HG02610 (cell line): Measurements from ENCODE around the gene CDC6.
A peak's percentile ranks its signal among the peaks of the same experiment; 100 is the strongest.

Experiments used
- ATAC-seq: cut with Tn5 transposase; IDR thresholded peaks from one replicate; pipeline ENCODE4 v1.9.1; 2021; ENCODE audit warnings: mild to moderate bottlenecking, moderate library complexity; ENCODE audit not compliant: unreplicated experiment

The CDC6 gene, protein sequence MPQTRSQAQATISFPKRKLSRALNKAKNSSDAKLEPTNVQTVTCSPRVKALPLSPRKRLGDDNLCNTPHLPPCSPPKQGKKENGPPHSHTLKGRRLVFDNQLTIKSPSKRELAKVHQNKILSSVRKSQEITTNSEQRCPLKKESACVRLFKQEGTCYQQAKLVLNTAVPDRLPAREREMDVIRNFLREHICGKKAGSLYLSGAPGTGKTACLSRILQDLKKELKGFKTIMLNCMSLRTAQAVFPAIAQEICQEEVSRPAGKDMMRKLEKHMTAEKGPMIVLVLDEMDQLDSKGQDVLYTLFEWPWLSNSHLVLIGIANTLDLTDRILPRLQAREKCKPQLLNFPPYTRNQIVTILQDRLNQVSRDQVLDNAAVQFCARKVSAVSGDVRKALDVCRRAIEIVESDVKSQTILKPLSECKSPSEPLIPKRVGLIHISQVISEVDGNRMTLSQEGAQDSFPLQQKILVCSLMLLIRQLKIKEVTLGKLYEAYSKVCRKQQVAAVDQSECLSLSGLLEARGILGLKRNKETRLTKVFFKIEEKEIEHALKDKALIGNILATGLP

DNA sequence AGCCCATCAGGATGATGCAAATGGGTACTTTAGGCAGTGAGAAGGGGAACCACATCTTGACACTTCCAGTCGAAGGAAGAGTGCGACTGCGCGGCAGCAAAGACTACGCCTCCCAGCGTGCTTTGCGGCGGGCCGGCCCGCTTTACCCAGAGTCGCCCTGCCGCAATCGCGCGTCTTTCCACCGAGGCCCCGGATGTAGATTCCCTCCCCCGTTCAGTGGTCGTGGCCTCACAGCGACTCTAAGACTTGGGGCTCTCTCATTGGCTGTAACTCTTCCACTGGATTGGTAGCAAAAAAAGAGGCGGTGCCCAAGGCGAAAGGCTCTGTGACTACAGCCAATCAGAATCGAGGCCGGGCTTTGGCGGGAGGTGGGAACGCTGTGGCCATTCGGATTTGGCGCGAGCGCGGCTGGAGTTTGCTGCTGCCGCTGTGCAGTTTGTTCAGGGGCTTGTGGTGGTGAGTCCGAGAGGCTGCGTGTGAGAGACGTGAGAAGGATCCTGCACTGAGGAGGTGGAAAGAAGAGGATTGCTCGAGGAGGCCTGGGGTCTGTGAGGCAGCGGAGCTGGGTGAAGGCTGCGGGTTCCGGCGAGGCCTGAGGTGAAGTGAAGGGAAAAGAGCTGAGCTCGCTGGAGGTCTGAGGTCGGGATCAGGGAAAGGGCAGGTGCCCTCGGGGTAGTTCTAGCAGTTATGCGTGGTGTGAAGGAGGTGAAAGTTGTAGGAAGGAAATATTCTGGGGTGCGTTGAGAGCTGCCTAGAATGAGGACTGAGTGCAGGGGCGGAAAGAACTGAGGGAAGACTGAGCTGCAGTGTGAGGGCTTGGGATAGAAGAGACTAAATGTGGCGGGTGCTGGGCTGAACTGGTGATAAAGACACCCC, at the start of gene CDC6:
CDC6 (plus strand) TSS at position 386 of the 876 bp plus-strand sequence. CDS start 1,542 bp downstream, outside the sequence.
- peak; percentile 86 for ATAC-seq

DNA sequence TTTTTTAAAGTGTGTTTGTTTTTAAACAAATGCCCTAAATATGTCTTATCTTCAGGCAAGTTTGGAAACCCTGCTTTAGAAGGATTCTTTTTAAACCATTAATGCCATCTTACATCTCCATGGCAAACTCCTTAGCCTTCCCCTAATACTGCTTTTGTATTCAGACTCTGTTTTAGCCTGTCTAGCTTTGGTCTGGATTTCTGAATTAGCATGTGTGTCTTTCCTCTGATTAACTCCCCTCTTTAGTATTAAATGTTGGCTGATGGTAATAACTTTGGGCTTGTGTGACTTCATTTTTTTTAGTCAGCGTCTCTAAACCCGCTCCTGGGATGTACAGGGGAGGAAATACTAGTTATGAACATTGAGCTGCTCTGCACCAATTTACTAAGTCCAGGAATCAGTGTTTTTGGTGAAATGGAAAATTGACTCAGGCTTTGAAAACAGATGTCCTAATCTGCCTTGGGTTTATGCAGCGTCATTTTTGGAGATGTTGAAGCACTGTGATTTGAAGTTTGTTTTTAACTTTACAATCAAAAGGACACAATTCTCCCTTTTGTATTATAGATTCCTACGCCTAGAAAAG, 46.3 kb upstream of the CDC6 start:
- no peak for ATAC-seq

DNA sequence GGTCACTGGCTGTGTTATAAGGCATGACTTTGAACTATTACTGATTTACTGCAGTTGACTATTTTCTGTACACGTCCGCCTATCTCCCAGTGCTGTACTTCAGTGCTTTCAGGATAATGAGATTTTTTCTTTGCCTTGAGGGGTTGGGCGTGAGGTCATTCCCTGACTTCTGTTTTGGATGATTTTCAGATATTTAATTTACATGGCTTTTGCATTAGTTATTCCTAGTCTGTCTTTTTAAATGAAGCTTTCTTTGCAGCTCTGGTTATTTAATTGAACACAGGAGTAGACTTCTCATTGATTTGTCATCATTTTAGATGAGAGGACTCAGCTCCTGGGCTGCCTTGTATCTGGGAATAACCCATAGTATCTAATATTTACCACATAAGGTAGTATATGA, 44.9 kb upstream of the CDC6 start:
- ATAC-seq = no peak

DNA sequence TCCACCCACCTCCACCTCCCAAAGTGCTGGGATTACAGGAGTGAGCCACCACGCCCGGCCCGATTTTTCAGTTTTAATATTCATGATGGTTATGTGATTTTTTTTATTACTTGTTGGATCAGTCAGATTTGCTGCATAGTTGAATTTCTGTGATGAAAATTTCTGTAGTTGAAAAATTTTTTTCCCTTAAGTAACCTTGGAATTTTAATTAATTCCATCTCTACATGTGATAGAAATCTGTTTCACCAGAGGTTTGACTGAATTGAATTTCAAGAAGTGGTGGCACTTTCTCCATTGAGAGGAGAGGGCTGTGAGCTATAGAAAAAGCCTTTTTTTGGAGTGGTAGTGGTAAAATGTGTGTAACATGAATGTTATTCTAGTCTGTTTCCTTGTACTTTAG, 43.9 kb upstream of the CDC6 start:
- ATAC-seq = no peak

DNA sequence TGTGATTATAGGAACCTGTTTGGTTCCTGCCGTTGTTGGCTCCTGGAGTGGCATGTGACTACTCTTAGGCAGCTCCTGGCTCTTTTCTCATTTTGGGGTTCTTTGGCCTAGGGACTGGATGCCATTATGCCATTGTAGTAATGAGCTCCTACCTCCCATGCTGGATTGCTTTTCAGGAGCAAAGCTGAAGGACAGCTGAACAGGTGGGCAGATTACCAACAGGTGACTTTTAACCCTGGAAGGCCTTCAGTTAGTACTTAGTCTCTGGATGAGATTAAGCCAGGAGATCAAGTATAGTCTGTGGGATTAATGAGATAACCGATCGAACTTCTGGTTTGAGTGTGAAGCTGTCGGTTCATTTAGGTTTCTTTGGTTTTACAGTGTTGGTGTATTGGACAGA, 43.4 kb upstream of the CDC6 start:
- no peak for ATAC-seq

DNA sequence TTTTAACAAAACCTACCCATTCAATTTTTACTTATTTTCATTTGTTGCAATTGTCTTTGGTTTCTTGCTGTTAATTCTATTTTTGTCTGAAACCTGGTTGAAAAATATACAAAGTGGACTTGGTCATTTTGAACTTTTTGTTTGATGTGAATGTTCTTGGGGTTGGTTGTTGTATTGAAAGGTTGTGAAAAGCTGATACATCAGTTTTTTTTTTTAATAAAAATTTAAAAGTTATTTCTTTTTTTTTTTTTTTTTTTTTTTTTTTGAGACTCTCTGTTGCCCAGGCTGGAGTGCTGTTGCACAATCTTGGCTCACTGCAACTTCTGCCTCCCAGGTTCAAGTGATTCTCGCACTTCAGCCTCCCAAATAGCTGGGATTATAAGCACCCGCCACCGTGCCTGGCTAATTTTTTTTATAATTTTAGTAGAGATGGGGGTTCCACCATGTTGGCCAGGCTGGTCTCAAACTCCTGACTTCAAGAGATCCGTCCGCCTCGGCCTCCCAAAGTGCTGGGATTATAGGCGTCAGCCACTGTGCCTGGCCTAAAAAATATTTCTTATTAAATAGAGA, 39.7 kb upstream of the CDC6 start:
- no peak for ATAC-seq

DNA sequence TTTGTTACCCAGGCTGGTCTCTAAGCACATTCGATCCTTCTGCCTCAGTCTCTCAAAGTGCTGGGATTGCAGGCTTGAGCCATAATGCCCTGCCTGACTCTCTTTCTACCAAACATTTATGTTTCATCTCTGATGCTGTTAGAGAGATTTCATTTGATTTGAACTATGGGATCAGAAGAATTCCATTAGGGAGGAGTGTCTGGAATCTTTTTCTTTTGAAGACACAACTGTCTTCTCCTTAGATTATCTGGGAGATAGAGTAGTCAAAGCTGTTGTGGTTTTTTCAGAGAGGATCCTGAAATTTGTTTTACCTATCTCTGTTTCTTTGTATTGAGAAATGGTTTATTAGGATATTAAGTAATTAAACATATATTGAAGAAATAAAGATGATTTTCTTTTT, 39.2 kb upstream of the CDC6 start:
- no peak for ATAC-seq

DNA sequence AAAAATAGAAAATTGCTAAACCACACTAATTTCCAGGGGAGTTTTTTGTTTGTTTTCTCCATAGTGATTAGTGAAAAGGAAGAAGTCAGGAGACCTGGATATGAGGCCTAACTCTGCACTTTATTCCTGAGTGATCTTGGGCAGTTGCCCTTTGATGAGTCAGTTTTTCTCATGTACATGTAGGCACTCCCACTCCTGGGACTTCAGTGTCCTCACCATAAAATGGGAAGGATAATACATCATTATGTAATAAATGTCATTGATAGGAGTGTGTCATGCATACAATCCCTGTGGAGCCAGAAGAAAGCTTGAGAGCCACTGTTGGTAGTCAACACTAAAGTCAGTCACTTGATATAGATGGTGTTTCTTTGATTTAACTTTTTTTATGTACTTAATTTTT, 36.1 kb upstream of the CDC6 start:
- ATAC-seq = no peak

DNA sequence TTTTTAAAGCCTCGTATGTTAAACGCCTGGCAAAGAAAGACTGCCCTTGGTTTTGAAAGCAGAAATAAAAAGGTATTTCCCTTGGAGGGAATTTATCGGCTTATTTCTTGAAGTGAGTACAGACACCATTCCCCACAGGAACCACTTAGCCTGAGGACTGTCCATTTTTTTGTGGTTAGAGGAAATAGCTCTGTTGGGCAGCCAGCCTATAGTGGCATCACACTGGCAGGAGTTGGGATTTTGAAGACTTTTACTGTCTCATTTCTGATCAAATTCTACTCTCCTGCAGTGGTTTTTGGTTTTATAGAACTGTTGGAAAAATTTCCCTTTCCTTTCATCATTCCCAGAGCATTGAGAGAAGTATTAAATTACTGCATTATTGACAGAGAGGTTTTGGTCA, 34.1 kb upstream of the CDC6 start:
- ATAC-seq = no peak

DNA sequence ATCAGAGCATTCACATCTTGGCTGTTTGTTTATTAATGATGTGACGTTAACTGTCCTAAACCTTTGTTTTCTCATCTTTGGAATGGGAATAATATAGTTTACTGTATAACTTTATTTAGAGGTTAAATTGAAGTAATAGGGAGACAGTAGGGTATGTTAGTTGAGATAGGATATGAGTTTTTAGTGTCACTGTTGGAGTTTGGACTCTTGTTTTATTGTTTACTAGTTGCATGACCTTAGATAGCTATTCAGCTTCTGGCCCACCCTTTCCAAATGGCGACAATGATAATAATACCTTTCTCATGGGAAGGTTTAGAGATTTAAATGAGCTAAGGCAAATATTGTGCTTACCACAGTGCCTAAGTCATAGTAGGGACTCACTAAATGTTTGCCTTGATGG, 28.2 kb upstream of the CDC6 start:
- ATAC-seq = no peak

DNA sequence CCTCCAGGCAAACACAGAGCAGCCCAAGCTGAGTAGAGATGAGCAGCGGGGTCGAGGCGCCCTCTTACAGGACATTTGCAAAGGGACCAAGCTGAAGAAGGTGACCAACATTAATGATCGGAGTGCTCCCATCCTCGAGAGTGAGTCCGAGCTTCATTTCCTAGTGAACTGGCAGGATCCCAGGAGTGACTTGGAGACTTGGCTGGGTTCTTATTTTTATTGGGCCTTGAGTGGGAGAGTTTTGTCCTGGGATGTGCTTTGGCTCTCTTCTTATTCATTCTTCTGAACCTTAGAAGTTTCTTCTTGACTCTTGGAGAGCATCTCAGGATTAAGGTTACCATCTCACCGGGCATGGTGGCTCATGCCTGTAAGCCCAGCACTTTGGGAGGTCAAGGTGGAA, 27.2 kb upstream of the CDC6 start:
- no peak for ATAC-seq

DNA sequence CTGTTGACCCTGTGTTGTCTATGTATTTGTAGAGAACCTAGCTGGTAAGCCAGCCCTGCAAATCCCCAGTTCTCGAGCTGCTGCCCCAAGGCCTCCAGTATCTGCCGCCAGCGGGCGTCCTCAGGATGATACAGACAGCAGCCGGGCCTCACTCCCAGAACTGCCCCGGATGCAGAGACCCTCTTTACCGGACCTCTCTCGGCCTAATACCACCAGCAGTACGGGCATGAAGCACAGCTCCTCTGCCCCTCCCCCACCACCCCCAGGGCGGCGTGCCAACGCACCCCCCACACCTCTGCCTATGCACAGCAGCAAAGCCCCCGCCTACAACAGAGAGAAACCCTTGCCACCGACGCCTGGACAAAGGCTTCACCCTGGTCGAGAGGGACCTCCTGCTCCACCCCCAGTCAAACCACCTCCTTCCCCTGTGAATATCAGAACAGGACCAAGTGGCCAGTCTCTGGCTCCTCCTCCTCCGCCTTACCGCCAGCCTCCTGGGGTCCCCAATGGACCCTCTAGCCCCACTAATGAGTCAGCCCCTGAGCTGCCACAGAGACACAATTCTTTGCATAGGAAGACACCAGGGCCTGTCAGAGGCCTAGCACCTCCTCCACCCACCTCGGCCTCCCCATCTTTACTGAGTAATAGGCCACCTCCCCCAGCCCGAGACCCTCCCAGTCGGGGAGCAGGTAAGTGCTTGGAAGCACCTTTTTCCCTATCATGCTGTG, 23.1 kb upstream of the CDC6 start:
- no peak for ATAC-seq

DNA sequence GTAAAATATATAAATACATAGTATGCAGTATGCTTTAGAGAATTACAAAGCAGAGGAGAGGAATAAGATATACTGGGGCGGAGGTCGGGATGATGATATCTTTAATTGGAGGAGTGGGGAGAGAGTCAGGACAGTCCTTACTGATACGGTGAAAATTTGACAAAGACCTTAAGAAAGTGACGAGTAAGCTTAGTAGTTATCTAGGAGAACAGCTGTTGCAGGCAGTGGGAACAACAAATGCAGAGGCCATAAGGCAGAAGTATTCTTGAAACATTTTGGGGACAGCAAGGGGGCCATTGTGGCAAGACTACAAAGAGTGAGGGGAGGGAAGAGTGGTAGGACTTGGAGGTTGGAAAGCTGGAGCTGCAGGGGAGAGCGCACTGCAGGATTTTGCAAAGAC, 22.3 kb upstream of the CDC6 start:
- ATAC-seq = no peak

DNA sequence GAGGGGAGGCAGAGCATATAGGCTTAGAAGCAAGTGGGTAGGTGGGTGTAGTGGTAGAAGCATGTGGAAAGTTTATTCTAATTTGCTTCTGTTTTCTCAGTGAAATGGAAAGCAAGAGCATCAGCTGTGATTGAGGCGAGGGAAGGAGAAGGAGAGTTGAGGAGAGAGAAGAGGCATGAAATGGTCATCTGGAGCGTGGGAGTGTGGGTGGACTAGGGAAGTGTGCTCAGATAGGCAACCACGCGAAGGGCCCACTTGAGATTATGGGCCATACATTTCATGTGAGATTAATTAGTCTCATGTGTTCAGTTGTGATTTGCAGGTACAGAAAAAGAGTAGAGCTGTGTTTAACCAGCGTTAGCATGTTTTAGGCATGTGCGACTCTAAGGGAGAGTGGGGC, 20.8 kb upstream of the CDC6 start:
- ATAC-seq = no peak

DNA sequence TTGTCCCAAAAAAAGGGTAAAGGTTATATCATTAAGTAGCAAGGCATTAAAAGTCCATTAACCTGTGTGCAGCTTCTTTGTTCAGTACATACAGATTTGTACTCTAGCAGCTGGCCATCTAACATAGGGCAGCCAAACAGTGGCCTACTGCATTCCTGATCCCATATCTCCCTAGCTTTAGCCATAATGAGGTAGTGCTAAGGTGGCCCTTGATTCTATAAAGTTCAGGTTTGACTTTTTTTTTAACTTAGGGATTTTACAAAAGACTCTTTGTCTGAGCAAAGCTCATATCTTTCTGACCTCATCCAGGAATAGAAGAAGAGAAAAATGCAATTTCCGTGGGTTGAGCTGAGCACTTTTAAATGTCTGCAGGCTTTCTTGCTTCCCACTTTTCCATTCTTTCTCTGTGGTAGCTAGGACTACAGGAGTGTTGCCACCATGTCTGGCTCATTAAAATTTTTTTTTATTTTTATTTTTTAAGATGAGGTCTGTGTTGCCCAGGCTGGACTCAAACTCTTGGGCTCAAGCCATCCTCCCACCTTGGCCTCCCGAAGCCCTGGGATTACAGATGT, 19.5 kb upstream of the CDC6 start:
- ATAC-seq = no peak

DNA sequence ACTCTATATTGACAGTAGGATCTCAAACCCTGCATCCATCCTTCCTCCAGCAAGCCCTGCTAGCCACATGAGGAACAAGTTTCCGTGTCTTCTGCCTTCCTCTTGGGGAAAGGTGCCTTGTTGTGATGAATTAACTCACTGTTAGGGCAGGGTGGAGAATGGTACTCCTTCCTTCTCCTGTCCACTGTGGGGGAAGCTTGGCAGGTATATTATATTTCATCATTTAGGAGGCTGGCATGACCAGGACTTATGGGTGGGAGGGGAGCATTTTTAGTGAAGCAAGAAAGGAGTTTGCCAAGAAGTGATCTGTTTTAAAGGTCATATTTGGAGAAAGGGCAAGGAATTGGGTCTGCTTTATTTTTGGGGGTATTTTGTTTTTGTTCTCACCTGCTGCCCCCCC, 9.3 kb upstream of the CDC6 start:
- ATAC-seq = no peak

DNA sequence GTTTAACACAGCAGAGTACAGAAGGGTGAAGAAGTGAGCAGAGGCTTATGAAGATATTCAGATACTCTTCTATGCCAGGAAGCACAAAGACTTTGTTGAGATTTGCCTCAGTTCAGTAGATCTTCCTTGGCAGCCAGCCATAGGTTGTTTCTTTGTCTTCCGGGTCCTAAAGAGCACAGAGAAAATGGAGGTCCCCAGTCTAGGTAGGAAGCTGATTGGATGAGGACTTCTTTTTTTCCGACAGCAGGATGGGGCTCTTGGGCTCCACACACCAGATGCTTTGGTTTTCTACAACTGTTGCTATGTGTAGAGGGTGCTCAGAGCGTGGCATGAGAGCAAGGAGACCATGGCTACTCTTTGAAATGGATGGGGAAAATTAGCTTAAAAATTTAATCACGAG, 8.3 kb upstream of the CDC6 start:
- ATAC-seq = no peak

DNA sequence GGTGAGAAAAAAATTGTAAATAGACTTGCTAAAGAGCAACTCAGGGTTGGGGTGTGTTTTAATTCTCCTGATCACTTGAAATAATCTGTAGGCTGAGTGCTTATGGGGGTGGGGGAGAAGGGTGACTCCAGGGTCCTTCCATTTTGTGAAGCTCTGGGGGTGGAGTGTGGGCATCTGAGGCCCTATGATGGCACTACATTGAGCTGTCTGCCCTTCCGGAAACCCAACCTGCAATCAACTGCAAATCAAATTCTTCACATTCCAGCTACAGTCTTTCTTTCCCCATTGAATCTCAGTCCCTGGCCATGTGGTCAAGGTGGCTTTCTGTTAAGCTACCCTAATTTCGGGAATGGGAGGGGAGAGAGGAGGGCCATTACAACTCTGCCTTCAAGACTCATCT, 6.0 kb upstream of the CDC6 start:
- no peak for ATAC-seq

DNA sequence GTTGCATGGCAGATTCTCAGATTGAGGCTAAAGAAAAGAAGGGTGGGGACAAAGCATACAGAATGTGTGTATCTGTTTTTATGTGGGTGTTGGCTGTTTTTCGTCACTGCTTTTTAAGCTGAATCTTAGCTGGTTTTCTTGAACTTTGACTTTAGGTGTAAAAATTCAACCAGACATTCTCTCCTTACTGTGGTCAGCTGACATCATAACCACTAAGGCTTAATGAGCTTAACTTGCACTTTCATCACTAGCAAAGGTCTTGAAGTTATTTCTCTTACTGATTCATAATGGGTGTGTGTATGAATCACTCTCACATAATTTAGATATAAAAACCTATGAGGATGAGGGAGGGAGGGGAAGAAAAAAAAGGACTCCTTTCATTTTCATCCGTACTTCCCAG, 4.0 kb upstream of the CDC6 start:
- ATAC-seq = no peak

DNA sequence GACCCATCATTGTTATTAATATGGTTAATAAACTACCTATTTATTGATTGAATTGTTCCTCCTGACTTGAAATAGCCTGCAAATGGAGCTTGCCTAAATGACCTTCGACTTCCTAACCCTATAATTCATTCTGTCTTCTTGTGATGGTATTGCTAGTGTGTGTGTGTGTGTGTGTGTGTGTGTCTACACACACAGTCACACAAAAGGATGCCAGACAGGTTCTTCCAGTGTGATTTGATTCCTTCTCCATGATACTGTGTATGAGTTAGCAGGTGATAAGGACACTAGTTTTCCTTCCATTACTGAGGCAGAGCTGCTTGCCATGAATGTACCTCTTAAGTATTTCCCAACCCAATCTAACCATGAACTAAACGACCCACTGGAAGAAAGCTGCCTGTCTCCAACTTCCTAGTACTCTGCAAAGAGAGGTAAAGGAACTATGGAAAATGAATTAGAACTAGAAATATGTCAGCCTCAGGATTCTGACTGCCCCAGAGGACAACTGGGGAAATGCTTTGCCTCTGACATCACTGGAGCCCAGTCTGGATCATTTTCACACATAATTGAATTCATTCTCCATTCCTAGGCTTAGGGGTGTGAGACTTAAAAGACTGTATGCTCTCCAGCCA, 3.5 kb upstream of the CDC6 start:
- ATAC-seq = no peak
